PC-3 (cell line): ENCODE results near the gene ZNF408. TPM values are rescaled to one million over a fixed set of nuclear protein-coding genes. Genes with fewer than 3 reads are reported as not detected.

Source experiments
- ATAC-seq: fragments of 200-7000 bp; cut with Tn5 transposase; 2 replicates; pipeline ENCODE4 v1.9.1; 2020; ENCODE audit warnings: mild to moderate bottlenecking, moderate library complexity
- BruUV-seq: library from RNA; stranded (reverse); fragments of 400-500 nt; replicated peaks from 2 replicates; lab custom pipeline; 2021; lab: Mats Ljungman, UMichigan
- CTCF ChIA-PET: fragments of 300-600 bp; sonication (Branson Sonifier 250); formaldehyde crosslinking; loops from one replicate; lab custom pipeline; 2022; ENCODE audit warnings: antibody characterized with exemption; lab: Charles Lee
- POLR2A ChIA-PET: fragments of 300-600 bp; sonication (Branson Sonifier 250); formaldehyde crosslinking; loops from one replicate; lab custom pipeline; 2022; ENCODE audit warnings: antibody characterized with exemption; ENCODE audit not compliant: unreplicated experiment; lab: Charles Lee
- DNase-seq: peaks from one replicate; pipeline ENCODE4 v3.0.0-alpha.2; 2015
- H2AFZ ChIP-seq: fragments of 300-600 bp; sonication (generic); 2 replicates; pipeline ENCODE4 v1.6.0; 2016; ENCODE audit warnings: antibody characterized with exemption, low read length
- H3F3A ChIP-seq: fragments of 300-600 bp; sonication (generic); one replicate; pipeline ENCODE4 v1.6.0; 2017; ENCODE audit warnings: antibody characterized with exemption, low read length, control low read depth, mild to moderate bottlenecking; ENCODE audit not compliant: unreplicated experiment
- H3K27ac ChIP-seq: fragments of 300-600 bp; sonication (generic); 2 replicates; pipeline ENCODE4 v1.5.1; 2016; ENCODE audit warnings: mild to moderate bottlenecking, low read length
- H3K27me3 ChIP-seq: fragments of 300-600 bp; sonication (generic); 2 replicates; pipeline ENCODE4 v1.6.1; 2016; ENCODE audit warnings: low read length, mixed read lengths
- H3K36me3 ChIP-seq: fragments of 300-600 bp; sonication (generic); 2 replicates; pipeline ENCODE4 v1.6.1; 2016; ENCODE audit warnings: low read depth, mixed run types, low read length, mixed read lengths
- H3K4me1 ChIP-seq: fragments of 300-600 bp; sonication (generic); 2 replicates; pipeline ENCODE4 v1.5.1; 2016; ENCODE audit warnings: low read length; ENCODE audit not compliant: insufficient read depth
- H3K4me2 ChIP-seq: fragments of 300-600 bp; sonication (generic); 2 replicates; pipeline ENCODE4 v1.6.0; 2016; ENCODE audit warnings: low read length
- H3K4me3 ChIP-seq: fragments of 300-600 bp; sonication (generic); 2 replicates; pipeline ENCODE4 v1.5.1; 2016; ENCODE audit warnings: mild to moderate bottlenecking, low read length, mixed read lengths
- H3K79me2 ChIP-seq: fragments of 300-600 bp; sonication (generic); 2 replicates; pipeline ENCODE4 v1.6.1; 2017; ENCODE audit warnings: low read length, mixed read lengths
- H3K9ac ChIP-seq: fragments of 300-600 bp; sonication (generic); 2 replicates; pipeline ENCODE4 v1.6.0; 2016; ENCODE audit warnings: mild to moderate bottlenecking, low read length
- H3K9me2 ChIP-seq: fragments of 300-600 bp; sonication (generic); replicated peaks from 2 replicates; pipeline ENCODE4 v1.6.1; 2016; ENCODE audit warnings: mixed run types, low read length, mixed read lengths
- H3K9me3 ChIP-seq: fragments of 300-600 bp; sonication (generic); 2 replicates; pipeline ENCODE4 v1.6.1; 2016; ENCODE audit warnings: low read length, mixed read lengths
- H4K20me1 ChIP-seq: fragments of 300-600 bp; sonication (generic); 2 replicates; pipeline ENCODE4 v1.6.1; 2016; ENCODE audit warnings: low read length, mixed read lengths
- CTCF ChIP-seq: fragments of 300-600 bp; sonication (generic); conservative IDR thresholded peaks from 2 replicates; pipeline ENCODE4 v1.5.1; 2017; ENCODE audit warnings: antibody characterized with exemption, low read depth, mild to moderate bottlenecking, low read length
- EZH2 ChIP-seq: fragments of 300-600 bp; sonication (generic); IDR thresholded peaks from one replicate; pipeline ENCODE4 v1.6.1; 2017; ENCODE audit warnings: antibody characterized with exemption, mild to moderate bottlenecking, low read length; ENCODE audit not compliant: unreplicated experiment
- EZH2phosphoT487 ChIP-seq: fragments of 300-600 bp; sonication (generic); IDR thresholded peaks from 2 replicates; pipeline ENCODE4 v1.6.1; 2018; ENCODE audit warnings: mild to moderate bottlenecking, antibody characterized with exemption, low read length, borderline replicate concordance
- intact Hi-C: fragments of 100-400 bp; cut with micrococcal nuclease; formaldehyde crosslinking; loops from 2 replicates; pipeline ENCODE4 v1.9.0; 2023
- total RNA-seq: library from RNA; depleted of rRNA; stranded (reverse); fragments of >200 nt; gene quantifications from 2 replicates; pipeline ENCODE4 v1.2.3, GENCODE V29; 2014

The ZNF408 gene
- total RNA-seq, 1 experiment from 2014 or later: 7.1 TPM

- Histone ChIP-seq H3K36me3 (no peaks in the 10 kb centered on the region), H3K9me3 (no peaks in the 10 kb centered on the region), H3K79me2 (no peaks in the 10 kb centered on the region), H4K20me1 (no peaks in the 10 kb centered on the region), H3K4me1 (peaks cover 4% of the 10 kb centered on the region), H3K9ac (no peak overlapping the region), H3K4me2 (no peak overlapping the region), H2AFZ (no peak overlapping the region), H3K9me2 (no peaks in the 10 kb centered on the region), H3F3A (no peaks in the 10 kb centered on the region), H3K27me3 (no peaks in the 10 kb centered on the region), H3K4me3 (no peak overlapping the region), H3K27ac (no peak overlapping the region)
- BruUV-seq: no TSS peak
- ChIA-PET CTCF (no interaction called here), POLR2A (no interaction called here)
- no peak for DNase-seq
- ATAC-seq: no peak
- TF ChIP-seq EZH2phosphoT487 (no peak), CTCF (no peak), EZH2 (no peak)
- intact Hi-C loops: no loop called here
Observed at GRCh38 chr11:46723359-46723680, 22.5 kb downstream of the ZNF408 start.

GRCh38 chr11:46724088-46724487, 23.3 kb downstream of the ZNF408 start:
- H3K9me3 ChIP-seq: no peaks in the 10 kb centered on the region
- H4K20me1 ChIP-seq: no peaks in the 10 kb centered on the region
- DNase-seq (no peak), ATAC-seq (no peak)
- H3K27me3 ChIP-seq: no peaks in the 10 kb centered on the region
- TF ChIP-seq EZH2phosphoT487: no peak
- POLR2A ChIA-PET: no interaction called here
- CTCF ChIA-PET: no interaction called here
- no peak overlapping the region for H3K4me3 ChIP-seq
- intact Hi-C loops: no loop called here
- H3K9ac ChIP-seq: no peak overlapping the region
- no peak overlapping the region for H2AFZ ChIP-seq
- no TSS peak for BruUV-seq
- H3K36me3 ChIP-seq: no peaks in the 10 kb centered on the region
- H3K4me1 ChIP-seq: no peaks in the 10 kb centered on the region
- H3F3A ChIP-seq: no peaks in the 10 kb centered on the region
- no peaks in the 10 kb centered on the region for H3K9me2 ChIP-seq
- H3K4me2 ChIP-seq: no peak overlapping the region
- H3K27ac ChIP-seq: no peak overlapping the region
- H3K79me2 ChIP-seq: no peaks in the 10 kb centered on the region

GRCh38 chr11:46725338-46726205, 24.7 kb downstream of the ZNF408 start:
- BruUV-seq: no TSS peak
- POLR2A ChIA-PET: no interaction called here
- no peak for DNase-seq
- no peaks in the 10 kb centered on the region for H3F3A ChIP-seq
- no peaks in the 10 kb centered on the region for H3K79me2 ChIP-seq
- H3K9me3 ChIP-seq: no peaks in the 10 kb centered on the region
- H3K27ac ChIP-seq: no peak overlapping the region
- H3K36me3 ChIP-seq: no peaks in the 10 kb centered on the region
- H3K9ac ChIP-seq: no peak overlapping the region
- no peak for TF ChIP-seq CTCF
- TF ChIP-seq EZH2: no peak
- no peaks in the 10 kb centered on the region for H3K27me3 ChIP-seq
- no peaks in the 10 kb centered on the region for H3K4me1 ChIP-seq
- H4K20me1 ChIP-seq: no peaks in the 10 kb centered on the region
- no peak overlapping the region for H2AFZ ChIP-seq
- ATAC-seq: no peak
- intact Hi-C loops: no loop called here
- H3K9me2 ChIP-seq: no peaks in the 10 kb centered on the region
- CTCF ChIA-PET: no interaction called here
- no peak overlapping the region for H3K4me3 ChIP-seq
- no peak overlapping the region for H3K4me2 ChIP-seq
